ENCODE data around the gene OR13J1.

OR13J1 gene

GRCh38 chr9:35829764-35830096, 40.5 kb downstream of the OR13J1 start:
- FAIRE-seq, result no peak

- FAIRE-seq, result no peak
Observed at GRCh38 chr9:35829084-35829763, 41.0 kb downstream of the OR13J1 start, which contains the start of gene TMEM8B. Gene TMEM8B, plus strand, starts transcription at chr9:35829228. Its CDS starts 220 bp downstream, at chr9:35829448.

GRCh38 chr9:35828716-35829083, 41.5 kb downstream of the OR13J1 start, which contains the start of gene FAM221B:
Gene FAM221B, minus strand, starts transcription at chr9:35828732. Its CDS starts 2,571 bp downstream, at chr9:35826161.
- FAIRE-seq, result no peak

GRCh38 chr9:35827486-35827885, 42.7 kb downstream of the OR13J1 start:
- no peak for FAIRE-seq

- no peak for FAIRE-seq
Observed at GRCh38 chr9:35826071-35826701, 44.0 kb downstream of the OR13J1 start.

- no peak for FAIRE-seq
Observed at GRCh38 chr9:35822926-35823325, 47.3 kb downstream of the OR13J1 start.

- no peak for FAIRE-seq
Observed at GRCh38 chr9:35820076-35820475, 50.1 kb downstream of the OR13J1 start.
